Body of pancreas (tissue), 4 donors: ENCODE results near the gene USP32.
"Not testable (repeated sequence)": the region's sequence is repeated elsewhere in the genome, so short reads cannot be mapped to it uniquely, and the experiment has no call there.

Source experiments
- POLR2A ChIP-seq, 3 donors: fragments of 450-650 bp; IDR thresholded peaks; one replicate each; pipeline ENCODE4 v1.6.1; 2016; ENCODE audit warnings: antibody characterized with exemption in 3 of 3, mild to moderate bottlenecking in 2 of 3
- TF ChIP-seq, protein P1 (sequence below), 7 experiments: fragments of 450-650 bp in 4 of 7; fragments of 200-600 bp in 3 of 7; sonication (generic) in 3 of 7; IDR thresholded peaks; one replicate each; pipeline ENCODE4 v1.5.1; 2016 to 2019; ENCODE audit warnings: antibody characterized with exemption in 7 of 7

DNA sequence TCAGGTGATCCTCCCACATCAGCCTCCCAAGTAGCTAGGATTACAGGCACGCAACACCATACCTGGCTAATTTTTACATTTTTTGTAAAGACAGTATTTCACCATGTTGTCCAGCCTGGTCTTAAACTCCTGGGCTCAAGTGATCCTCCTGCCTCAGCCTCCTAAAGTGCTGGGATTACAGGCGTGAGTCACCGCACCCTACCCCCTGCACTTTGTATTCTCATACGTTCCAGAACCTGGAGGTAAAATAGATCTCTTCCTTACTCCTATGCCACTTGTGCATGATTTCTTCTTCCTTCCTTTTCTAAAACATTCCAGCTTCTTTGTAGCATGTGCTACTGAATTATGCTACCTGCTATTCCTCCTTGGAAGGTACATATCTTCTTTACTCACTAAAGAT, 197.8 kb downstream of the USP32 start:
- TF ChIP-seq, protein P1, sequence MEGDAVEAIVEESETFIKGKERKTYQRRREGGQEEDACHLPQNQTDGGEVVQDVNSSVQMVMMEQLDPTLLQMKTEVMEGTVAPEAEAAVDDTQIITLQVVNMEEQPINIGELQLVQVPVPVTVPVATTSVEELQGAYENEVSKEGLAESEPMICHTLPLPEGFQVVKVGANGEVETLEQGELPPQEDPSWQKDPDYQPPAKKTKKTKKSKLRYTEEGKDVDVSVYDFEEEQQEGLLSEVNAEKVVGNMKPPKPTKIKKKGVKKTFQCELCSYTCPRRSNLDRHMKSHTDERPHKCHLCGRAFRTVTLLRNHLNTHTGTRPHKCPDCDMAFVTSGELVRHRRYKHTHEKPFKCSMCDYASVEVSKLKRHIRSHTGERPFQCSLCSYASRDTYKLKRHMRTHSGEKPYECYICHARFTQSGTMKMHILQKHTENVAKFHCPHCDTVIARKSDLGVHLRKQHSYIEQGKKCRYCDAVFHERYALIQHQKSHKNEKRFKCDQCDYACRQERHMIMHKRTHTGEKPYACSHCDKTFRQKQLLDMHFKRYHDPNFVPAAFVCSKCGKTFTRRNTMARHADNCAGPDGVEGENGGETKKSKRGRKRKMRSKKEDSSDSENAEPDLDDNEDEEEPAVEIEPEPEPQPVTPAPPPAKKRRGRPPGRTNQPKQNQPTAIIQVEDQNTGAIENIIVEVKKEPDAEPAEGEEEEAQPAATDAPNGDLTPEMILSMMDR (IDR thresholded peaks at IDR 0.05) = not testable (repeated sequence)
- not testable (repeated sequence) for TF ChIP-seq POLR2A (IDR thresholded peaks at IDR 0.05)
